Jurkat, Clone E6-1 (cell line): ENCODE results near the gene LIPA.
A peak's percentile ranks its signal among the peaks of the same experiment; 100 is the strongest.

ENCODE experiments used
- DNase-seq: peaks from one replicate; pipeline ENCODE4 v3.0.0-alpha.2; 2011; ENCODE audit warnings: low read depth, low spot score
- H3K4me3 ChIP-seq: 2 replicates; pipeline ENCODE4 v1.5.1; 2011; ENCODE audit warnings: mild to moderate bottlenecking, low read length, control low read depth, moderate library complexity

LIPA gene

DNA sequence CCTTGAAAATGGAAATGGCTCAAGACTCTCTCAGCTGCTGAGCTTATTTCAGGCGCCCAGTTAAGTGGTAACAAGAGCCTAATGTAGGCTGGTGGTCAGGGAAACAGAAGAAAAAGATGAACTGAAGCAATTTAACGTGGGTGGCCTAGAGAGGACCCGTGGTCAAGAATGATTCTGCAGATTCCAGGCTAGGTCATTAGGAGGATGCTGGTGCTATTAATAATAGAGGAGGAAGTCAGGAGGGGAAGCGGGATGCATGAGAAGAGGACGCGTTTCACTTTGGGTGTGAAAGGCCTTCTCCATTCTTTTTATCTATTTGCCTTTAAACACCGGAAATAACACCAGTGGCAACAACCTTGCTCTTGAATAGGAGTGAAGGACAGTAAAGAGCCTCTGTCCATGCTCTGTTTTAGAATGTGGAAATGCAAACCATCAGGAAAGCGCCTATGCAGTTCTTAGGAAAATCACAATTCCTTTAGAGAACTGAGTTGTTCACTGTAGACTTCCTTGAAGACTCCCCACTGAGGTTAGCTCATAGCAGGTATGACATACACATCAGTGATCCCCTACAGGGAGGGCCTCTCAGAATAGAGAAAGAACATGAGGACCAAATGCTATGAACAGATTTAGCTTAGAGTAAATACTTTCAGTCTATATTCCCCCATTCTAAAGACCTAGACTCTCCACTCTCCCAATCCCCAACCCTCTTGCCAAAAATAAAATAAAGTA lies 8.6 kb downstream of the LIPA start:
- no peak for DNase-seq
- H3K4me3 ChIP-seq = no peak overlapping the region

DNA sequence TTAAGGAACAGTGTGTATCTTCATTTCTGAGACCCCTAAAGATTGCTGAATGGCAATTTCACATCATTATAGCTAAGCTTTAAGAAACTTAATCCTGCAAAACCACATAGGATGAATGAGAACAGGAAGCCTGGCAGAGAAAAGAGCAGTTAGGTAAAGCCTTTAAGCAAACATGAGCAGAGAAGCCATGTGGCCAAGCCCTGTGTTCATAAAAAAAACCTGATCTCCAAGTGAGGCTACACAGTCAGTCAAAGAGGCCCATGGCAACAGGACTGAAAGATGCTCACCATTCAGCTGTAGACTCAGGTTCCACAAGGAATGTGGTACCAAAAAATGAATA lies 9.3 kb downstream of the LIPA start:
- no peak overlapping the region for H3K4me3 ChIP-seq
- DNase-seq = peak; percentile 41

DNA sequence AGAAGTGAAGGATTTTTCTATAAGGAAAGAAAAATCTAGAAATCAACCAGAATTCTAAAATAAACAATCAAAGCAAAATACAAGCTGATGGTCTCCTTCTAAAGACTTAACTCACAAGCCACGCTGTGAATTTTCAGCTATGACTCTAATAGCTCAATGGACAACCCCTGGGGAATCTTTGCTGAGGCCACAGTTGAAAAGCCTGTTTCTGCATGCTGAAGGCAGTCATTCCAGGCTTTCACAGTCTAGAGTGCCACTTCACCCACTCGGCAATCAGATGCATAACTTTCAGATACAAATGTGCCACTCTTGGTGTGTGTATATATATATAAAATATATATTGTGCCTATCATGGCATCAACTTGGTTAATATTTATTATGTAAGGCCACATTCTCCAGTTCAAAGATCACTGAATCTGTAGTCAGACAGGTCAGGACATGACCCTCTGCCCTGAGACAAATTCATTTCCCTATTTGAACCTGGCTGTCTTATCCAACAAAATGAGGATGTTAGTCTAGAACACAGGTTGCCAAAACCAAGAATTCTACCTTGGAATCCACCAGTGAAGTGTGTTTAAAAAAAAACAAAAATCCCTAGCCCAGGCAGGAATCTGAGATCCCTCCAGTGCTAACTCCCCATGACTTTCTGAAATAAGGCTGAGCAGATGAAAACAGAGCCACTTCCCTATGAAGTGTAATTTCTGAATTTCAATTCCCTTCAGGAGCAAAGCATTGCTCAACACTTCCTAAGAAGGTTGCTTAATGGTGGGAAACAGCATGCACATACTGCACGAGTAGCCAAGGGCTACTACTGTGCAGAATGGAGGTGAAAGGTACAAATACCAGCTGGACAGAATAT lies 9.9 kb downstream of the LIPA start:
- H3K4me3 ChIP-seq = no peak overlapping the region
- DNase-seq = no peak

DNA sequence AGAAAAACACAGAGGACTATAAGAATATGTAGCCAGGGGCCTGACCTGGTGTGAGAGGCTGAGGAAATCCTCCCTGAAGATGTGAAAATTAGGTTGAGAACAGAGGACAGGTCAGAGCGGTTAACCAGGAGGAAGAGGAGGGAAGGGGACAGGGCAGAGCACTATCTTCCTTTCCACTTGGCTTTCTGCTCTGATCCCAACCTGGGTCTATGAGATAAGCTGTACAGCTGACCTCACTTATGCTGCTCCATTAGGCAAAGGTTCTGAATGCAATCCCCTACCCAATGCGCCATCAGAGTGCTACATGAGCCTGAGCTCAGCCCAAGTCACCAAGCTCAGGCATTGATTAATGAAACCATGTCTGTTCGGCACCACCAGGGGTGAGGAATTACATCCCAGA lies 10.5 kb downstream of the LIPA start:
- no peak for DNase-seq
- H3K4me3 ChIP-seq = no peak overlapping the region

DNA sequence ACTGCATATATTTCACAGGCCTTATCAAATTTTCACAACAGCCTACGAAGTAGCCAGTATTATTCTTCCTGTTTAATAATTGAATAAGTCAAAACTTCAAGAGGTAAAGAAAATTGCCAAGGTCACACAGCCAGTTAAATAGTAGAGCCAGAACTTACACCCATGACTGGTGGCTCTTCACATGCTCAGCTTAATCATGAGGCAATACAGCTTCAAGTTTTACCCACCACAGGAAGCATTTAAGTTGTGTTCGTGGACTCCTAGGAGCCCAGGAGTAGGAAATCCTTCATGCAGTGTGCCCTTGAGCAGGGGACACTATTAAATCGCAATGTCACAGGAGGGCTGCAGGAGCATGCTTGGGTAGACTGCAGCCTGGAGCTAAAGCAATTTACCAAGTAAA lies 11.1 kb downstream of the LIPA start:
- H3K4me3 ChIP-seq = no peak overlapping the region
- DNase-seq = no peak

DNA sequence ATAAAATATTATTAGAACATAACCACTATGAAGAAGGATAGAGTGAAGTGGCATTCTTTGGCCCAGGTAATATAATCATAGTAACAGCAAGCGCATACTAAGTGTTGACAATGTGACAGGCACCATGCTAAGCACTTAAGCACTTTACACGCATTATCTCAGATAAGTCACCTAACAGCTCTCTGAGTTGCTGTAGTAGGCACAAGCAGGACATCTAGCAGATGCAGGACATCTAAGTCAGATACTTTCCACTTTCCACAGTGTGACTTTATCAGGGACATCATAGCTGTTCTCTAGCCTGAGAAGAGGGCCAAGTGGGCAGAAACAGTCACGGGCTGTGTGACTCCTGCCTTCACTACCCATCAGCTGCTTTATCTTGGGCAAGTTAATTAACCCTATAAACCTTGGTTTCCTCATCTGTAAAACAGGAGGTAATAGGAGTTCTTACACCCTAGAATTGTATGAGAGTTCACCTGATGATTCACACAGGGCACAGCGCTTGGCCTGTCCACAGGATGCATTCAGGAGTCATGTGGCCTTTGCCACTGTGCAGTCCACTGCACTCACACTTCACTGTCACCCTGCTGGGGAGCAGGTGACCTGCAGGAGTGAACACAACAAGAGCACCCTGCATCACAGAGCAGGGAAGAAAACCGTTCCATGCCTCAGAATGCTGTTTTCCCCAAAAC lies 12.5 kb downstream of the LIPA start:
- no peak for DNase-seq
- H3K4me3 ChIP-seq = no peak overlapping the region

DNA sequence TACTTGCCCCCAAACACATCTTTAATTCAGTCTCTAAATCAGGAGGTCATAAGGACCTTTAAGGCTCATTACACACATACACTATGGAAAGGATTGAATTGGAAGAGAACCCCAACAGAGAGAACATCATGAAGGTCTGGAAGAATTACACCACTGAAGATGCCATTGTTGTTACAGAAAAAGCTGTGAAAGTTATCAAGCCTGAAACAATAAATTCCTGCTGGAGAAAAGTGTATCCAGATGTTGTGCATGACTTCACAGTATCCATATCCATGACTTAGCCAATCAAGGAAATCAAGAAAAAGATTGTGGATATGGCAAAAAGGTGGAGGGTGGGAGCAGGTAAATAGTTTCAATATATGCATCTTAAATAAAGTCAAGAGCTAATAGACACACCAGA lies 13.7 kb downstream of the LIPA start:
- H3K4me3 ChIP-seq = no peak overlapping the region
- DNase-seq = no peak

DNA sequence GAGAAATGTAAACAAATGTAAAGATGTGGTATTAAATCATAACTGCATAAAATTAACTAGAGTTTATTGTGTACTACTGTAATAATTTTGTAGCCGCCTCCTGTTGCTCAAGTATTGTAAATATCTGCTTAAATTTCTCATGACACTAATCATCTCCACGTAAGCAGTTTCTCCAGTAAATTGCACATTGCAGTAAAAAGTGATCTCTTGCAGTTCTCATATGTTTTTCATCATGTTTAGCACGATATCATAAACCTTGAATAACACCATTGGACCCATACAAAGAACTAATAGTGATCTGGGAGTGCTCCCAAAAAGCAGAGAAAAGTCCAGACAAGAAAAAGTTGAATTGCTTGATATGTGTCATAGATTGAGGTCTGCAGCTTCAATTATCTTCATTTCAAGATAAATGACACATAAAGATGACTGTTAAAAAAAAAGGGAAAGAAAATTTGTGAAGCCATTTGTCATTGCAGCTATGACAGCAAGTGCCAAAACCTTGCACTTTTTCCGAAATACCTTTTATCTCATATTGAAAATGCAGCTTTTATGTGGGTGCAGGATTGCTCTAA lies 15.3 kb downstream of the LIPA start:
- H3K4me3 ChIP-seq = no peak overlapping the region

DNA sequence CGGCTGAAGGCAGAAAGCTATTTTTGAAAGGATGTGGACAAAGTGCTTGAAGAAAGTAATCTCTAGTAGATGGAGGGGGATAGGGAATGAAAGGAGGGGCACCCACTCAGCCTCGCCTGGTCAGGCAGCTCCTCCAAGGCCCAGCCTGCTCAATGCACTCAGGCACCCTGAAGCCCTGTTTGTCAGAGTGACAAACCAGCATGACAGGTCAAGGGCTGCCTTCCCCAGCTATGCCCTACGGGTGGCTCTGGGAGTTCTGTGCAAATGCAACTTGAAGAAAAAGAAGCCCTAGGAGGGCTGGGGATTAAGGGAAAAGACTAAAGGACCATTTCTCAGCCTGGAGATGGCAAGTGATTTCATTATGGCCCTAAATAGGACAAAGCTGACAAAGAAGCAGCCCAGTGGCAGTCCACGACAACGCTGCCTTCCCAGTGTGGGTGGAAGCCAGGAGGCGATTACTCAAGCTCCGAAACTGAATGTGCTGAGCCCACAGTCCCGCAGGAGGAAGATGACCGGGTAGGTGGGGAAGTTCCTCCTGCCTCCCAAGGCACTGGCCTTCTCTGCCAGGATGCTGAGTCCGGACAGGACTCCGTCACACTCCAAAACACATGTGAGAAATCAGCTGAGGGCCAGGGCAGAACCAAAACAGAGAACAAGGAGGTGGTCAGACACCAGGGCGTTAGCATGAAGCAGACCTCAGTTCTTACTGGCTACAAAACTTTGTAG lies 16.3 kb downstream of the LIPA start:
- H3K4me3 ChIP-seq = no peak overlapping the region

More for the DNA sequence above, 15.3 kb downstream of the LIPA start:
- DNase-seq = no peak

DNA sequence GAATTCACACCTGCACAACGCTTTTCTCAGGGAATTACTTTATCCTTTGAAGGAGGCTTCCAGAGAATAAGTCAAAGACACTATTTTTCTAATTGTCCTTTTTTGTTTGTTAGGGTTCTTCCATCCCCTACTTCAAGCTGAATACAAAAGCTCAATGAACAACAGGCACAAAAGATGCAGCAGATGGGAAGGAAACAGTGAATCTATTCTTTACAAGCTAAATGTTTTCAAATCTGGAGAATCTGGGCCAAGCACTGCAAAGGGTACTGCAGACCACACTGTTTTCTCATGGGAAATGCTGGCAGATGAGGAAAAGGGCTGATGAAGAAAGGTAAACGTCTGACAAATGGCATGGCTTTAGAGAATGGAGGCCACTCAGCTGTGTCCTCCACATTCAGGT lies 18.5 kb downstream of the LIPA start:
- DNase-seq = no peak
- H3K4me3 ChIP-seq = no peak overlapping the region

More for the DNA sequence above, 16.3 kb downstream of the LIPA start:
- DNase-seq = no peak

DNA sequence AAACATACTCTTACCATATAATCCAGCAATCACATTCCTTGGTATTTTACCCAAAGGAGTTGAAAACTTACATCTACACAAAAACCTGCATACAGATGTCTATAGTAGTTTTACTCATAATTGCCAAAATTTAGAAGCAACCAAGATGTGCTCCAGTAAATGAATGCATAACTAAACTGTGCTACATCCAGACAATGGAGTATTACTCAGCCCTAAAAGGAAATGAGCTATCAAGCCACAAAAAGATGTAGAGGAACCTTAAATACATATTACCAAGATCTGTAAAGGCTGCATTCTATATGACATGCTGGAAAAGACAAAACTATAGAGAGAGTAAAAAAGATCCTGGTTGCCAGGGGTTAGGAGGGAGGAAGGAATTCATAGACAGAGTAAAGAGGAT lies 22.6 kb downstream of the LIPA start:
- DNase-seq = no peak
- H3K4me3 ChIP-seq = no peak overlapping the region

DNA sequence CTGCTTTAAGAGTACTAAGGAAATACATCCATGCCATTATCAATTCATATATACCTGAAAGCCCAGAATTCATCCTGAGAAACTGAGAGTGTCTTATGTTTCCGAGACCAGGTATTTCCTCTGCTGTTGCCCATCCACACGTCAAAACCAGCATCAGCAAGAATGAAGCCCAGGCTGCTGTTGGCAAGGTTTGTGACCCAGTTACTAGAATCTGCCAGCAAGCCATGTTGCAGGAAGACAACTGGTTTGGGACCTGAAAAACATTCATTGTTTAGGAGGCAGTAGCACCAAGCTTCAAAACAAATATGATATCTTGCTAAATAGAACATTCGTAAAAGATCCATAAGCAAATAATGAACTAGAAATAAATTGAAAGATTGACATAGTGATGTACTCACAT lies 23.4 kb downstream of the LIPA start:
- H3K4me3 ChIP-seq = no peak overlapping the region
- DNase-seq = no peak

DNA sequence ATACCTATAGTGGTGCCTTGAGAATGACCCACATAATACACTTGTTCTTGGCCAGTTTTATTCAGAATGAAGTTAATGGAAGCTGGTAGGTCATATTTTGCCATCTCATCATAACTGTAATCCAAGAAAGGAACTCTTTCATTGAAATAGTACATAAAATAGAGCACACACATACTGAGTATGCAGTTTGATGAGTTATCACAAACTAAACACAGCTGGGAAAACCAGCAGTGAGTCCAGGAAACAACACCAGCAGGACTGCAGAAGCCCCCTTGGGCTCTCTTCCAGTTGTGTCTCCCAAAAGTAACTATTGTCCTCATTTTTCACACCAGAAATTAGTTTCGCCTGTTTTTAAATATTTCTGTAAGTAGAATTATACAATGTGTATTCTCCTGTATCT lies 24.7 kb downstream of the LIPA start:
- no peak for DNase-seq
- no peak overlapping the region for H3K4me3 ChIP-seq

DNA sequence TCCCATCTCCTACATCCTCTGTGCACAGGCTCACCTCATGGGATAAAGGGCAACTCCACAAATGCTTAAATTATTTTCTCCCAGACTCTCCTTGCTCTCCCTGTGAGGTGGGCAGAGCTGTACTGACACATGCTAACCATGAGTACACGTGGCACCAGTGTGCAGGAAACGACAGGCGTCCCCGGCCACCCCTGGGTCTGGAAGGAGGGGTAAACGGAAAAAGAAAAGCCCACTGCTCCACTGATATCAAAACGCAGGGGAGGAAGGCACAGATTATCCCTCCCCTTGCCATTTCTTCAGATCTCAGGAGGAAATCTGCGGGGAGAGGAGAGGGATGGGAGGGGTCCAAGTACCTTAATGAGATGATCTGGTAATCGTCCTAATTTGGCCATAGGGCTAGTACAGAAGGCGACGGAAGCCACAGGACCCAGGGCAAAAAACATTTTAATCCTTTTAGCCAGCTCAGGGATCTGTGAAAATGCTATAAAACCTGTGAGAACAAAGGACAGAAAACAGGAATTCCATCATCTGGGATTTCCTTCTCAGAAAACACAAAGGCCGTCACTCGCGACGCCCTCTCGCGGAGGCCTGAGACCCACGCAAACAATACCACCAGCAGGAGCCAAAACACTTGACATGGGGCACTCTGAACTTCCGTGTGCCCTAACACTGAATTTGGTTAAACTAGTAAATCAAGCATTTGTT lies 26.7 kb downstream of the LIPA start:
- H3K4me3 ChIP-seq = no peak overlapping the region
- no peak for DNase-seq

DNA sequence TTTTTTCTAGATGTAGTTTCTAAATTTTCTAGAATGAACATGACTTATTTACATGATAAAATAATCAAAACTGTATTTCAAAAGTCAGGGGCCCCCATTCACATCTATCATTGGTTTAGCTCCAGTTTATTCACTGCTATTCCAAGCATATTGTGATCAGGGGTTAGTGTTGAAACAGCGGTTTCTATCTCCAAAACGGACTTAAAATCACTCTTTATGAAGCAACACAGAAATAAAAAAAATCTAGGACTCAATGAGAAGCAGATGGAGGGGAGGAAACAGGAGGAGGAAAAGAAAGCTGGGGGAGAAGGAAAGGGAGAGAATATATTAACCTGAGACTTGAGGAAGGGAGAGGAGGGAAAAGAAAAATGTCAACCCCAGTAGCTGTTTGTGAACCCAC lies 29.7 kb downstream of the LIPA start:
- no peak for DNase-seq
- H3K4me3 ChIP-seq = no peak overlapping the region

DNA sequence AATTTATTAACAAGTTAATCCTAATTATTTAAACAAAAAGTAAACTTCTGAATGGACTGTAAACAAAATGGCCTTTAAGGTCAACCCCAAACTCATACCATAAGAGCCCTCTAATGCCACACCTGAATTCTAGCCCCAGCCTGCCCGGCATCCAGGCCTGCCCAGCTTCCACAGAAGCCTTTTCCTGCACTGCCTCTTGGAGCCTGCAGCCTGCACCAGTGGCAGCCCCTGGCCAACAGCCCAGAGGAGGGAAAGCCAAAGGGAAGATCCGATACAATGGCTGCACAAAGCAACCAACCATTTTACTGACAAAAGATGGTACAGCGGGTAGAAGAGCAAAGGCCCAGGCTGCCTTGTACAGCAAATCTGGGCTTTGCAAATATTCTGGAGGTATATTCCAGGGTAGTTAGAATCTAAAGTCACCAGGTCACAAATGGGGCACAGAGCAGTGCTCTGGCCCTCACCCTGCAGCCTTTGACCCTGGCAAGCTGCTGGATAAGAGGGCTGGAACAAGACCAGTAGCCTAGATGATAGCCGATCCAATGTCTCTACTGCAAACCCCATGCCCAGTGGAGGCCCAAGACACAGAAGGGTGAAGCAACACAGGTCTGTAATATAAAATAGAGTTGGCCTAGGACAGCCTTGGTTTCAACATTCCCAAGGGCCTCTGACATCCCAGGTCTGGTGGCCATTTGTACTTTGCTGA lies 31.9 kb downstream of the LIPA start:
- H3K4me3 ChIP-seq = no peak overlapping the region
- DNase-seq = no peak

DNA sequence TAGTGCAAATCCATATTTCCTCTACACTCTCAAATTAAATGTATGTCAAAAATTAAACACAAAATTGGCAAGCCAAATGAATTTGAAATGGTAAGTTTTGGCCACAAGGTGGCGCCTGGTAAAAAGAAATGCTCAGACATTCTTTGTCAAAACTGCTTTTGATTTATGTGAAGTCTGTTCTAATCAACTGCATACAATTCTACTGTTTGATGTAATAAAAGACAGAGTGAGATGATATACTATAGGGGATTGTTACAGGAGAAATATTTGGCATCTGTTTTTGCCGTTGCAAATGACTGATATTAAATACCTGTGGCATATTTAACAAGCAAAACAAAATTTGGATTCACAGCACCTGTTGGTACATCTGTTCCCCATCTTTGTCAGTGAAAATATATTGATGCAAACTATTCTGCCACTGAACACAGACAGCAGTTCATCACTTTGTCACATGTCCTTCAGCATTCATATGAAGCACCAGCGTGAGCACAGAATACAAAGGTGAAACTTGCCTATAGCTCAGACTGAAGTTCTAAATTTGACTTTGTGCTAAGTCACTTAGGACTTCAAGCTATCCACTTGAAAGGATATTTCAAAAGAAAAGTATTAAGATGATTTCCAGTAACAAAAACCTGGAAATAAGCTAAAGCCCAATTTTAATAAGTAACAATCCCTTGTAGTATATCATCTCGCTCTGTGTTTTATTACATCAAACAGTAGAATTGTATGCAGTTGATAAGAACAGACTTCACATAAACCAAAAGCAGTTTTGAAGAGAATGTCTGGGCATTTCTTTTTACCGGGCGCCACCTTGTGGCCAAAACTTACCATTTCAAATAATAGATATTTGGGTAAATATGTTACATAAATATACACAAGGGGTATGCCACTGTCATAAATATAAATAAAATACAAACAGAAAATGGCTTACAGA lies 34.3 kb downstream of the LIPA start:
- no peak overlapping the region for H3K4me3 ChIP-seq
- DNase-seq = peak; percentile 57
